ENCODE results near the gene KCNIP4.

DNA sequence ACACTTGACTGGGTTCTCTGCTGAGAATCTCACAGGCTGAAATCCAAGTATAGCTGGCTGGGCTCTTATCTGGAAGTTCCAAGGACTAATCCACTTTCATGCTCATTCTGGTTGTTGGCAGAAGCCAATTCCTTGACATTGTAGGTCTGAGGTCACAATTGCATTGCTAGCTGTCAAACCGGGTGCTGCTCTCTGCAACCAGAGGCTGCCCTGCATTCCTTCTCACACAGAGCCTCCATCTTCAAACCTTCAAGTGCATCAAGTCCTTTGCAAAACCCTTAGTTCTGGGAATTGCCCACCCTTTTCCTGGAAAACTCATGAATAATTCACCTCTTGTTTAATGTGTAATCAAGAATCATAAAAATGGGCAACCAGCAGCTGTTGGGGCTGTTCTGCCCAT lies 404.2 kb downstream of the KCNIP4 start:
- no peak for TF ChIP-seq CTCF (IDR thresholded peaks at IDR 0.05)
- no peak for TF ChIP-seq POLR2A (IDR thresholded peaks at IDR 0.05)
